Body of pancreas (tissue), 4 donors: ENCODE data around the gene RNF213. TPM values are rescaled to one million over a fixed set of nuclear protein-coding genes. Genes with fewer than 3 reads are reported as not detected.

Experiments used
- ATAC-seq: fragments of 150-250 bp; one replicate; pipeline ENCODE4 v1.9.1; 2016
- DNase-seq, 4 donors: peaks; one replicate each; pipeline ENCODE4 v3.0.0-alpha.2; 2019
- H3K27ac ChIP-seq, 4 donors: fragments of 200-600 bp; sonication (generic); 1 replicate in 3 of 4; 2 replicates in 1 of 4; pipeline versions ENCODE4 v1.5.1 to v1.6.1; 2016 to 2019; ENCODE audit warnings: mild to moderate bottlenecking in 1 of 4, mixed read lengths in 1 of 4, moderate library complexity in 1 of 4
- H3K27me3 ChIP-seq, 2 donors: fragments of 200-600 bp; sonication (generic); one replicate each; pipeline ENCODE4 v1.6.0; 2016; ENCODE audit warnings: mild to moderate bottlenecking in 1 of 2
- H3K36me3 ChIP-seq, 2 donors: fragments of 200-600 bp; sonication (generic); replicated peaks in 1 of 2; 2 replicates each; pipeline ENCODE4 v1.5.1; 2016; ENCODE audit warnings: low read depth in 2 of 2; ENCODE audit not compliant: insufficient read depth in 1 of 2
- H3K4me1 ChIP-seq: fragments of 200-600 bp; sonication (generic); one replicate; pipeline ENCODE4 v1.6.0; 2016
- H3K4me3 ChIP-seq, 2 donors: fragments of 200-600 bp; sonication (generic); 1 replicate in 1 of 2; 2 replicates in 1 of 2; pipeline ENCODE4 v1.5.1; 2016 to 2019
- H3K9me3 ChIP-seq, 3 donors: fragments of 200-600 bp; sonication (generic); 1 replicate in 2 of 3; 2 replicates in 1 of 3; pipeline ENCODE4 v1.5.1; 2016
- CTCF ChIP-seq, 7 experiments: fragments of 450-650 bp in 4 of 7; fragments of 200-600 bp in 3 of 7; sonication (generic) in 3 of 7; IDR thresholded peaks; one replicate each; pipeline ENCODE4 v1.5.1; 2016 to 2019; ENCODE audit warnings: antibody characterized with exemption in 7 of 7
- POLR2A ChIP-seq, 3 donors: fragments of 450-650 bp; IDR thresholded peaks; one replicate each; pipeline ENCODE4 v1.6.1; 2016; ENCODE audit warnings: antibody characterized with exemption in 3 of 3, mild to moderate bottlenecking in 2 of 3
- WGBS, 2 donors: methylation state at CpG; one replicate each; pipeline ENCODE4 v1.1.5; 2017; 5-methylcytosine and 5-hydroxymethylcytosine counted together
- intact Hi-C: fragments of 100-400 bp; cut with DNase I; formaldehyde crosslinking; loops from one replicate; pipeline ENCODE4 v1.15.1; 2023
- total RNA-seq, 2 donors: library from RNA; depleted of rRNA; stranded (reverse); fragments of >200 nt; gene quantifications; one replicate each; pipeline ENCODE4 v1.1.0, GENCODE V29; 2016

The RNF213 gene
- total RNA-seq, 2 donors from 2014 or later = 60.7 to 69.5 TPM

- Histone ChIP-seq H3K4me3 (no peak overlapping the region), H3K4me1 (peaks cover 8% of the 10 kb centered on the region), H3K27me3 (no peaks in the 10 kb centered on the region), H3K27ac (no peak overlapping the region), H3K9me3 (no peaks in the 10 kb centered on the region), H3K36me3 (peaks cover 13 to 42% of the 10 kb centered on the region in 2 donors)
- no peak for ATAC-seq
- DNase-seq = no peak
- intact Hi-C loops = no loop called here
- 92 to 99% methylated on average over 9 of the region's 9 CpGs for WGBS, 2 donors
- TF ChIP-seq POLR2A (IDR thresholded peaks at IDR 0.05) = no peak
- no peak for TF ChIP-seq CTCF (IDR thresholded peaks at IDR 0.05)
These were observed 97.5 kb downstream of the RNF213 start for GRCh38 chr17:80358131-80358530.

GRCh38 chr17:80358861-80359260, 98.2 kb downstream of the RNF213 start:
- no peaks in the 10 kb centered on the region for H3K27me3 ChIP-seq
- no peak overlapping the region for H3K4me3 ChIP-seq
- TF ChIP-seq POLR2A (IDR thresholded peaks at IDR 0.05) = no peak
- TF ChIP-seq CTCF (IDR thresholded peaks at IDR 0.05) = no peak
- H3K27ac ChIP-seq = no peak overlapping the region
- 89 to 95% methylated on average over 10 to 11 of the region's 11 CpGs for WGBS, 2 donors
- peaks cover 16% of the 10 kb centered on the region for H3K4me1 ChIP-seq
- ATAC-seq = no peak
- no peak for DNase-seq
- no peaks in the 10 kb centered on the region for H3K9me3 ChIP-seq
- intact Hi-C loops = no loop called here
- peaks cover 6 to 35% of the 10 kb centered on the region in 2 donors for H3K36me3 ChIP-seq

- Histone ChIP-seq H3K36me3 (peaks cover 0 to 32% of the 10 kb centered on the region in 2 donors), H3K9me3 (no peaks in the 10 kb centered on the region), H3K27me3 (no peaks in the 10 kb centered on the region), H3K27ac (no peak overlapping the region), H3K4me3 (no peak overlapping the region), H3K4me1 (peaks cover 23% of the 10 kb centered on the region)
- DNase-seq (no peak), ATAC-seq (no peak)
- intact Hi-C loops = no loop called here
- no peak for TF ChIP-seq POLR2A (IDR thresholded peaks at IDR 0.05)
- no peak for TF ChIP-seq CTCF (IDR thresholded peaks at IDR 0.05)
- 82 to 83% methylated on average over 8 of the region's 8 CpGs for WGBS, 2 donors
These were observed 98.9 kb downstream of the RNF213 start for GRCh38 chr17:80359422-80360110.

GRCh38 chr17:80360396-80360795, 99.7 kb downstream of the RNF213 start:
- no peak for DNase-seq

More at GRCh38 chr17:80360396-80360795, 99.7 kb downstream of the RNF213 start:
- Histone ChIP-seq H3K9me3 (no peaks in the 10 kb centered on the region), H3K4me1 (peaks cover 28% of the 10 kb centered on the region), H3K27me3 (no peaks in the 10 kb centered on the region), H3K36me3 (peaks cover 0 to 32% of the 10 kb centered on the region in 2 donors), H3K27ac (no peak overlapping the region), H3K4me3 (no peak overlapping the region)
- WGBS, 2 donors = 94 to 95% methylated on average over 13 of the region's 13 CpGs
- TF ChIP-seq POLR2A (IDR thresholded peaks at IDR 0.05) (no peak), CTCF (IDR thresholded peaks at IDR 0.05) (no peak)
- intact Hi-C loops = no loop called here
- no peak for ATAC-seq
